Epithelial cell of esophagus (primary cell): ENCODE data around the gene PAX5.
A peak's percentile ranks its signal among the peaks of the same experiment; 100 is the strongest.

ENCODE experiments used
- DNase-seq: peaks from one replicate; pipeline ENCODE4 v3.0.0; 2010; ENCODE audit warnings: low read depth
- H3K4me3 ChIP-seq: 2 replicates; pipeline ENCODE4 v1.5.1; 2011; ENCODE audit warnings: mild to moderate bottlenecking, low read length, control low read depth
- TF ChIP-seq, protein P1 (sequence below): IDR thresholded peaks from 2 replicates; pipeline ENCODE4 v1.5.1; 2011; ENCODE audit warnings: low read depth, mild to moderate bottlenecking, low read length, control low read depth, inconsistent platforms; ENCODE audit not compliant: insufficient read depth; ENCODE audit errors: missing control alignments

Gene PAX5

DNA sequence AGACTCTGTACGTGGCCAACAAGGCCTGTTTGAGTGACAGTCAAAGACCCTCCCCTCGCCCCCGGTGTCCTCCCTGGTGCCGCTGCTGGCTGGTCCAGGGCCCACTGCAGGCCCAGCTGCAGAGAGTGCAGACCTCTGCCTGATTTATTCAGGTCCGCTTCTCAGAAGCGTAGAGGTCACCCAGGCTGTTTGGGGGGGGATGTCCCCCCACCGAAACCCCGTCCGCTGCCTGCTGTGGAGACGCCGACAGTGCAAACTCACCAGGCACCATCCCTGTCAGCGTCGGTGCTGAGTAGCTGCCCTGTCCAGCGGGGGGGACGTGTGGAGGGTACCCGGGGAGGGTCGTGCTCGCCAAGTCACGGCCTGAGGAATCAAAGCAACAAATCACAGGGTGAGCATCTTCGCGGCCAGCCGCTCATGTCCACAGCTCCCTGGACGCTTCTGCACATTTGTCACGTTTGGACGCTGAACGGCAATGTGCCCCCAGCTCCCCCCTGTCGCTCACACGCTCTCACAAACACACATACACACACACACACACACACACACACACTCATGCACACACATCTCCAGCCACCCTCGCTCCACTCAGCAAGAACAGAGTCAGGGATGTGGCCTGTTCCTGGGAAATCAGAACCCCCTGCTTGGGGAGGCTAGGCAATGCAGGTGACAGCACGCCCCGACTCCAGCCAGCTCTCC lies 152.2 kb downstream of the PAX5 start:
- TF ChIP-seq, protein P1, sequence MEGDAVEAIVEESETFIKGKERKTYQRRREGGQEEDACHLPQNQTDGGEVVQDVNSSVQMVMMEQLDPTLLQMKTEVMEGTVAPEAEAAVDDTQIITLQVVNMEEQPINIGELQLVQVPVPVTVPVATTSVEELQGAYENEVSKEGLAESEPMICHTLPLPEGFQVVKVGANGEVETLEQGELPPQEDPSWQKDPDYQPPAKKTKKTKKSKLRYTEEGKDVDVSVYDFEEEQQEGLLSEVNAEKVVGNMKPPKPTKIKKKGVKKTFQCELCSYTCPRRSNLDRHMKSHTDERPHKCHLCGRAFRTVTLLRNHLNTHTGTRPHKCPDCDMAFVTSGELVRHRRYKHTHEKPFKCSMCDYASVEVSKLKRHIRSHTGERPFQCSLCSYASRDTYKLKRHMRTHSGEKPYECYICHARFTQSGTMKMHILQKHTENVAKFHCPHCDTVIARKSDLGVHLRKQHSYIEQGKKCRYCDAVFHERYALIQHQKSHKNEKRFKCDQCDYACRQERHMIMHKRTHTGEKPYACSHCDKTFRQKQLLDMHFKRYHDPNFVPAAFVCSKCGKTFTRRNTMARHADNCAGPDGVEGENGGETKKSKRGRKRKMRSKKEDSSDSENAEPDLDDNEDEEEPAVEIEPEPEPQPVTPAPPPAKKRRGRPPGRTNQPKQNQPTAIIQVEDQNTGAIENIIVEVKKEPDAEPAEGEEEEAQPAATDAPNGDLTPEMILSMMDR = no peak
- no peak for DNase-seq

DNA sequence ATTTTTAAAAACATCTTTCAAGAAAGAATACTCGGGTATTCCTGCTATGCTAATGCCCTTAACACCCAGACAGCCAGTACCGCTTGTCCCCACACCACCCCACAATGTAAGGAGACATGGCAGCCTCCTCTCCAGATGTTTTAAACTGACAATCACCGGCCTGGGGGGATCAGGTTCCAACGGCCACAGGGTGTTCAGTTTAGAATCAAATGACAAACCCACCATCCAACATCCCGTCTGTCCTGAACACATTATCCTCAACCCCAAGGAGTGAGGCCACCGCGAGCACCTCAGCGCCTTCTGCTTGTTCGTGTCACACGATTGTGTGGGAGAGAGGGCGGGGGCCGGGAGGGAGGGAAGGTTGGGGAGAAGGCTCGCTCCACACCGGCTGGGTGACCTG lies 152.8 kb downstream of the PAX5 start:
- no peak overlapping the region for H3K4me3 ChIP-seq
- DNase-seq = no peak
- TF ChIP-seq, protein P1 = no peak

More for the DNA sequence above, 152.2 kb downstream of the PAX5 start:
- H3K4me3 ChIP-seq = no peak overlapping the region

DNA sequence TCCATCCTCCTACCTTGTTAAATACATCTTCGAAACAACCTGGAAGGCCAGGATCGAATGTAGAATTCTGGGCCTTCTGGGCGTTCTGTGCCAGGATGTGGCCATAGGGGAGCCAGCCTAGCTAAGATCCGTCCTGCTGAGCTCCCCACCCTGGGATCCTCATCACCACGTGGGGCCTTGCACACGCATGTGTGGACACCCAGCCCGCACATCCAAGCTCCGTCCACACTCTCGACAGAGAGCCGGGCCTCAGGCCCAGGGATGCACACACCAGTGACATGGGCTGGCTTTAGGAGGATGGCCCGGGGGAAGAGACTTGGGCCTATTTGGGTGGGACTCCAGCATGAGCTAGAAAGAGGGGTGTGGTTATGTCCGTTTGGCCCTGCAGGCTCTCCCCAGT lies 154.0 kb downstream of the PAX5 start:
- TF ChIP-seq, protein P1 = no peak
- no peak overlapping the region for H3K4me3 ChIP-seq
- DNase-seq = no peak

DNA sequence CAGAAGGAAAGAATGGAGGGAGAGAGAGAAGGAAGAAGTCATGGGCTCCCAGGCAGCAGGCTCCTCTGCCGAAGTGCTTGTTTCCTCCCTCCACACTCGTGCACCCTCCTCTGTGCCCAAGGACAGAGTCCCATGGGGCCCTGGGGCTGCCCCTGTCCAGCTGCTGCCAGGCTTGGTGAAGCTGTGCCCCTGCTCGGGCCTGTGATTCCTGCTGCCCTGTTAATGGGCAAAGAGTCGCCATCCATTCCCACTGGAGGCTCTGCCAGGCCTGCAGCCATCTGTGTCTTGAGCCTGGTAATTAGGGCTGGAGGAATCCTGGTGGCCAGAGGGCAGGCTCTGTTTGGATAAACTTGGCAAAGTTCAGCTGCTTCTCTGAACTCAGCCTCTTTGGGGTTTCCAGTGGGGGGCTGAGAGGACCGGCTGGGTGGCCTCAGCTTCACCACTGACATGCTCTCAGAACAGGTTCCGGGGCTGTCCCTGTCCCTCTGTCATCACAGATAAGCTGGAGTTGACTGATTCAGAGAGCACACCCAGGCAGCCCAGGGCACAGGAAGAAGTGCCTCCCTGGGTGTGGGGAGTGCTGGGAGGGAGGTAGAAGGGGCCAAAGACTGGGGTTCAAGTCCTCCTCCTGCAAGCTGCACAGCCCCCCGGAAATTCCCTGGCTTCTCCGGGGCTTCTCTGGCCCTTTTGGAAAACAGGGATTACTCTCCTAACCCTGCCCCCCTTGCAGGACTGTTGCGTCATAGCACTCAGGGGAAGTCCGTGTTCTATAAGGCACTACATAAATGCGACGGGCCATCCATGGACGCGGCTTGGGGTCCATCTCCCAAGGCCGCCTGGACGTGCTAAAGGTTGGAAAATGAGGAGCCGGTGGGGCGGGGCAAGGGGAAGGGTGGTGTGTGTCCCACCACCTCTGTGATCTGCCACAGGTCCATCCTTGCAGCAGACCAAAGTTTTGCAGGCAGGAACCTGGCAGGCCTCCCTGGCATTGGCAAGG lies 154.8 kb downstream of the PAX5 start:
- no peak overlapping the region for H3K4me3 ChIP-seq
- TF ChIP-seq, protein P1 = no peak
- DNase-seq = no peak

DNA sequence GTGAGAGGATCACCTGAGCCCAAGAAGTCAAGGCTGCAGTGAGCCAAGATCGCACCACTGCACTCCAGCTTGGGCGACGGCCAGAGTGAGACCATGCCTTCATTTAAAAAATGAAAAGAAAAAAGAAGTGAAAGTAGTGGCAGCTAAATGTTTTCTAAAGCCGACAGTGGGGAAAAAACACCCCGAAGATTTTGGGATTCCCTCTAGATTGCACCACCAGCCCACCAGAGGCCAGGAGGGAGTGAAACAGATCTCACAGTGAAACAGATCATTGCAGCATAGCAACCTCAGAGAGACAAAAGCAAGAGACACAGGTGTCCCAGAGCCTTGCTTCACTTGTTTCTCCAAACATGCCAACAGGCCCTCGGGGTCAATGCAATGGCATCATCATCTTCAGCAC lies 156.8 kb downstream of the PAX5 start:
- TF ChIP-seq, protein P1 = no peak
- no peak overlapping the region for H3K4me3 ChIP-seq
- DNase-seq = no peak

DNA sequence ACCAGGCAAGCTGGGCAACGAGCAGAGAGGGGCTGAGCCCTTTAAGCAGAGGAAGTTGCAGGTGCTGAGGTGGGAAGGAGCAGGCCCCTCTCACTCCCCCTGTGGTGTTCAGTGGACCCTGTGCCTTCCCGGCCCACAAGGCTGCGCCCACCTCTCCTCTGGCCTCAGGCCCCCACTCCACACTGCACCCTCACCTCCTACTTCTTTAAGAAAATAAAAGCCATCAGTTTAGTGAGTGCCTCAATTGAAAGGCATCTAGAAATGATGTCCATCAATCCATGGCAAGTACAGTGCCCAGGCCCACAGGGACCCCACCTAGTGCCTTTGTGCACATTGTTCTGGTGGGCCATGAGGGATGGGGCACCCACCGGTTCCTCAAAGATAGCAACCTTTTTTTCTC lies 158.0 kb downstream of the PAX5 start:
- H3K4me3 ChIP-seq = no peak overlapping the region
- TF ChIP-seq, protein P1 = no peak
- DNase-seq = no peak

DNA sequence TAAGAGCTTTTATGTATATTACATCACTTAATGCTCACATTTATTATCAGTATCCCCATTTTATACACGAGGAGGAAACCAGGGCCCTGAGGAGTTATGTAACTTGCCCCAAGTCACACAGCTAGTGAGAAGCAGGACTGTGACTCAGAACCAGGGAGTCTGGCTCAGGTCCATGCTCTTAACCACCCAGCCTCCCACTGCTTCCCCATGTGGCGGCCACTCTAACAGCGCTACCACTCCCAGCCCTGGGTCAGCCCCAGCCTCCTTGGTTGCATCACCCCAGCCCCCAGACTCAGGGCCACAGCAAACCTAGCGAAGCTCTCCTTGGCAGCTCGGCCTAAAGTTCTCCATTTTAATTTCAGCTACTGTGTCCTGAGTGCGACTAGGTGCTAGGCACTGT lies 159.1 kb downstream of the PAX5 start:
- TF ChIP-seq, protein P1 = no peak
- no peak overlapping the region for H3K4me3 ChIP-seq
- DNase-seq = peak; percentile 58
